ENCODE results near the gene KCNJ9.
A peak's percentile ranks its signal among the peaks of the same experiment; 100 is the strongest.
"Not testable (repeated sequence)": the region's sequence is repeated elsewhere in the genome, so short reads cannot be mapped to it uniquely, and the experiment has no call there.

The KCNJ9 gene

GRCh38 chr1:160081261-160081936, at the start of gene KCNJ9:
Gene KCNJ9 (plus strand): TSS chr1:160081538. CDS start chr1:160084031, 2,493 bp downstream.
- peak; percentile 40 for DNase-seq

- DNase-seq, result no peak
These were observed 49.0 kb upstream of the KCNJ9 start for GRCh38 chr1:160032165-160032820.

- DNase-seq, result no peak
These were observed 40.9 kb upstream of the KCNJ9 start for GRCh38 chr1:160040476-160040875.

DNA sequence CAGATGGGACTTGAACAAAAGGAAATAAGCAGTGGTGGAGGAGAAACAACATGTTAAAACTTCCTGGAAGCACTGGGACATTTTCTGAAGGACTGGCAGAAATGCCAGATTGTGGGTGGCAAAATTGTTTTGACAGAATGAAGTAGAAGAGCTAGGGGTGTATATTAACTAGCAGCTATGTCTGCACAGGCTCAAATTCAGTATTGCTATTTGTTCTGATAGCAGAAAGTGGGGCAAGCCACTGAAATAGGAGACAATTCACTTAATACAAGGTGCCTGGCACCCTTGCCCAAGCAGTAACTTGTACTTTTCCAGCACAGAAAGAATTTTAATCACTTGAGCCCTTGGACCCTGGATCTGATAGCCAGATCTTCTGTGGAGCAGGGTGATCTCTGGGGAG, 37.8 kb upstream of the KCNJ9 start:
- no peak for DNase-seq

GRCh38 chr1:160045653-160046052, 35.7 kb upstream of the KCNJ9 start:
- DNase-seq, result no peak

DNA sequence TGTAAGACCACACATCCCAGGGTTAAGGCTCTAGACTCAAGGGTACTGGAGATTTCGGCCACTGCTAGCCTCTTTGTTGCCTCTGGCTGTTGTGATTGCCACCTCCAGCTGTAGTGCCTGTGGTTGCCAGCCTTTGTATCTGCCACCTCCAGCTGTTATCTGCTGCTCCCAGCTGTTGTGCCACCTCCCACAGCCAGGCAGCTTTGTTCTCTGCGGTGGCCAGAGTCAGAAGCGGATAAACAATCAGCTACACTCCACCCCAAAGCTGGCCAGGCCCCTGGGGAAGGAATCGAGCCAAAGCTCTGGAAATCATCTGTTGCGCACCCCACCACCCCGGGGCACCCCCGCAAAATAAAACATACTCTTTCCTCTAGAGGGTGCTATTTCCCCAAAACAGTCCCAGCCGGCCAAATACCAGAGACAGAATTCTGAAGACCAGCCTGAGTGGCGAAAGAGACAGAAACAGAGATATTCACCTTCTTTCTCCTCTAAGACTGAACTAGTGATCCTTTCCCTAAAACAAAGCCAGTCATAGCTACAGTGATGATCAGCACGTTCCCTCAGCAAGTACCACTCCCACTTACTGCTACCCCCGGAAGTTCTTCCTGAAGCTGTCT, 34.7 kb upstream of the KCNJ9 start:
- DNase-seq, result peak; percentile 28

GRCh38 chr1:160047111-160047991, 34.0 kb upstream of the KCNJ9 start:
- no peak for DNase-seq

- DNase-seq, result no peak
These were observed 33.0 kb upstream of the KCNJ9 start for GRCh38 chr1:160048335-160048734.

- no peak for DNase-seq
These were observed 32.2 kb upstream of the KCNJ9 start for GRCh38 chr1:160049101-160049500.

GRCh38 chr1:160050182-160050581, 31.2 kb upstream of the KCNJ9 start:
- DNase-seq, result not testable (repeated sequence)

DNA sequence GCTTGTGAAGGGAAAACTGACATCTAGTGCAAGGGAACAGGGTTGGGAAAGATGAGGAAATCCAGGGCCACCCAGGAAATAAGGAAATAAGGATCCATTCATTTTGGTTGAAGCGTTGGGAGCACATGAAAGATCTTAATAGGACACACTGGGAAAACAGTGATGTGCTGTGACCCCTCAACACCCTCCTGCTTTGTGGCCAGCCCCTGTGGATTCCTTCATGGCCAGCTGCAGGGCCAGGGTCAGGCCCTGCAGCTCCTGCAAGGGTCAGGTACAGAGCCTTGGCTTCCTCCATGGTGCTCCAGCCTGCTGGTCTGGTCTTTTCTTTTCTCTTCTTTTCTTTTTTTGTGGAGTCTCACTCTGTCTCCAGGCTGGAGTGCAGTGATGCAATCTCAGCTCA, 30.7 kb upstream of the KCNJ9 start:
- no peak for DNase-seq

- no peak for DNase-seq
These were observed 28.4 kb upstream of the KCNJ9 start for GRCh38 chr1:160052936-160053335.

DNA sequence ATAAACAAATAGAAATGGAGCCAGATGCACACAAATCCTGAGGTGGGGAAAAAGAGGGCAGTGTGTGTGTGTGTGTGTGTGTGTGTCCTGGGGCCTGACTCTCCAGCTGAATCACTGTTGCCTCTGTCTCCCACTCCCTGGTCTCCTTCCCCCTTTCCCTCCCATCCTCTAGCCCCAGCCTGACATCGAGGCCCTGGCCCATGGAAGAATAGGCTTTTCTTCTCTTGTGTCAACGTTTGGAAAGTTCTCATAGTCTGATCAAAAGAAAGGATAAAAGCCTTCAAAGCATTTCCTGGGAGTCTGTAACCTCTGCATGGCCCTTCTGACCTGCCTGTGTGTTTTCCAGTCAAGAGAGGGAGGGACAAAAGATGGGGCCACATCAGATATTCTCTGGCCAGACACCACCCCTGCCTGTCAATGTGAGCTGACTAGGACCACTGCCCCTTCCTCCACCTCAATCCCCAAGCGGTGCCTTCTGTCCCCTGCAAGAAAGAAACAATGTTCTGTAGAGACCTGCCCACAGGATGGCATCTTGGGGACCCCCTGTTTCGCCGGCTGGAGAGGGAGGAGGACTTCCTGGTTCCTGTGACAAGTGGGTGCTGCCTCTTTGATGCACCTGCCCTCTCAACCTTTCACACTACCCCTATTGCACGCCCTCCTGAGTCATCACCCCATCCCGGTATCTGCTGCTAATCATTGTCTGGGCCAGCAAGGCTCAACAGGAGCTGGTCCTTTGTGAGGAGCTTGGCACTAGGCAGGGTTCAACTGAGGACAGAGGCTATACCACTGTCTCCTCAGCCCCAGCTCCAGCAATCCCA, 27.6 kb upstream of the KCNJ9 start:
- DNase-seq, result no peak

DNA sequence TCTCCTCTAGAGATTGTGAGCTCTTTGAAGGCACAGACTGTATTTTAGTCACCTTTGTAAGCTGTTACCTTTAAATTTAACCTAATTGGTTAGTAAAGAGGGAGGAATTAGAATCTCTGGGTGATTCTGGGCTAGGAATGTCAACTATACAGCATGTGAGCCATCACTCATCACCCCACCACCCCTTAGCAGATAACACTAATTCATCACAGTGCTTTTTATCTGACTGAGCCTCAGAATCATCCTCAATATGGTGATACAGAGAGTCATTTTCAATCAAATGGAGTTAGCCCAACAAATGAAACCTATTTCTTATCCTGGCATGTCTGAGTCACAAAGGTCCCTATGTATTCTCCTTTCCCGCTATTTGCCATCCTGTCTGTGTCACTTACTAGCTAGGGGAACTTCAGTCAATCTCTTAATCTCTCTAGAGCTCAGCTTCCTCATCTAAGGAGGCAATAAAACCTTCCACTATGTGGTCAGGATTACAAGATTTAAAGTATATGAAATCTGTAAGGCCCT, 24.6 kb upstream of the KCNJ9 start:
- DNase-seq, result no peak

GRCh38 chr1:160058087-160058486, 23.3 kb upstream of the KCNJ9 start:
- no peak for DNase-seq

- no peak for DNase-seq
These were observed 19.7 kb upstream of the KCNJ9 start for GRCh38 chr1:160061369-160062229.

- DNase-seq, result no peak
These were observed 19.2 kb upstream of the KCNJ9 start for GRCh38 chr1:160062230-160062532.

GRCh38 chr1:160063176-160063575, 18.2 kb upstream of the KCNJ9 start:
- no peak for DNase-seq

DNA sequence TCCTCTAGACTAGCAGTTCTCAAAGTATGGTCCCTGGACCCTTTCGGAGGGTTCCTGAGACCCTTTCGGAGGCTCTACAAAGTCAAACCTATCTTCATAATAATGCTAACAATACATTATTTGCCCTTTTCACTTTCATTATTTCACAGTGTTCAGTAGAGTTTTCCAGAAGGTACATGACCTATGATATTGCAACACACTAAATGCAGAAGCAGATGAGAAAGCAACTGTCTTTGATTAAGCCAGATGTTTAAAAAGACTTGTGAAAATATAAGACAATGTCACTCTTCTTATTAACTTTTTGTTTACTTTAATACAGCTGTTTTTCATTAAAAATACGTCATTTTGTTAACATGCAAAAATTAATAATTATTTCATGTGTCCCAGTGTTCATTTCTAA, 17.2 kb upstream of the KCNJ9 start:
- DNase-seq, result no peak

DNA sequence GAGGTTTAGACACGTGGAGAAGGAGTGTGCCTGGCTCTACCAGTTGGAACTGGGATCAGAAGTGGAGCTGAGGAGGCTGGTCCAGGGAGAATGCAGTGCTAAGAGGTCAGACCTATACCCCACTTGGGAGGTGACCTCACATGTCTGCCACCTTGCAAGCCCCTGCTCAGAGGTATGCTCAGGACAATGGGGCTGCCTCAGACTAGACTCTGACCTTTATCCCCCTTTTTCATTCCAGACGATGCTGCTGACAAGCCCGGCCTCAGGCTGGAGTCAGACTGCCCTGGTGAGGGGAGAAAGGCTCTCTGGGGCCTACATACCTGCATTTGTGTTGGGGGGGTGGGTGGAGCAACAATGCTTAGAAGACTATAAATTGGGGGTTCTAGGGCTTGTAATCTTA, 16.6 kb upstream of the KCNJ9 start:
- no peak for DNase-seq
